IMR-90 (cell line): ENCODE results near the gene MRGPRX2. TPM values are rescaled to one million over a fixed set of nuclear protein-coding genes. Genes with fewer than 3 reads are reported as not detected.

ENCODE experiments used
- ATAC-seq: fragments of 200-7000 bp; cut with Tn5 transposase; 2 replicates; pipeline ENCODE4 v1.9.1; 2020; ENCODE audit warnings: low read depth, mild to moderate bottlenecking, moderate library complexity
- BruUV-seq: library from RNA; stranded (reverse); fragments of 400-500 nt; replicated peaks from 2 replicates; lab custom pipeline; 2021; lab: Mats Ljungman, UMichigan
- CTCF ChIA-PET: fragments of 300-600 bp; formaldehyde crosslinking; extraction: SDS; loops from one replicate; lab custom pipeline; 2021; ENCODE audit warnings: antibody characterized with exemption; lab: Yijun Ruan, JAX
- POLR2A ChIA-PET: fragments of 300-600 bp; sonication (Branson Sonifier 250); formaldehyde crosslinking; loops from one replicate; lab custom pipeline; 2022; ENCODE audit warnings: antibody characterized with exemption; ENCODE audit not compliant: unreplicated experiment; lab: Charles Lee
- DNase-seq: peaks from one replicate; pipeline ENCODE4 v3.0.0; 2013
- H2AFZ ChIP-seq: replicated peaks from 2 replicates; pipeline ENCODE3; 2013; ENCODE audit warnings: low read length, mild to moderate bottlenecking; ENCODE audit not compliant: poor library complexity
- H2AK5ac ChIP-seq: 2 replicates; pipeline ENCODE4 v1.6.1; 2013; ENCODE audit warnings: low read depth, low read length, inconsistent platforms
- H2AK9ac ChIP-seq: replicated peaks from 2 replicates; pipeline ENCODE3; 2013; ENCODE audit warnings: mild to moderate bottlenecking, low read depth, low read length, moderate library complexity; ENCODE audit not compliant: poor library complexity
- H2BK120ac ChIP-seq: 2 replicates; pipeline ENCODE4 v1.6.1; 2013; ENCODE audit warnings: low read depth, low read length, inconsistent platforms
- H2BK15ac ChIP-seq: 3 replicates; pipeline ENCODE4 v1.6.1; 2013; ENCODE audit warnings: low read depth, low read length, inconsistent platforms
- H2BK20ac ChIP-seq: 2 replicates; pipeline ENCODE4 v1.6.1; 2013; ENCODE audit warnings: low read depth, mild to moderate bottlenecking, inconsistent platforms, low read length, moderate library complexity
- H2BK5ac ChIP-seq: 2 replicates; pipeline ENCODE4 v1.6.1; 2013; ENCODE audit warnings: mild to moderate bottlenecking, low read depth, low read length, inconsistent platforms; ENCODE audit not compliant: poor library complexity, severe bottlenecking
- H3K14ac ChIP-seq: replicated peaks from 2 replicates; pipeline ENCODE4 v1.6.1; 2013; ENCODE audit warnings: low read depth, low read length, inconsistent platforms
- H3K18ac ChIP-seq: 2 replicates; pipeline ENCODE4 v1.6.1; 2013; ENCODE audit warnings: low read depth, low read length, control low read depth
- H3K23ac ChIP-seq: 2 replicates; pipeline ENCODE4 v1.6.1; 2013; ENCODE audit warnings: low read depth, low read length, inconsistent platforms
- H3K27ac ChIP-seq: 2 replicates; pipeline ENCODE4 v1.5.1; 2013; ENCODE audit warnings: mild to moderate bottlenecking, control low read depth, low read length; ENCODE audit not compliant: insufficient read depth
- H3K27me3 ChIP-seq: 2 replicates; pipeline ENCODE4 v1.6.1; 2013; ENCODE audit warnings: low read length; ENCODE audit not compliant: control insufficient read depth, insufficient read depth
- H3K36me3 ChIP-seq: 2 replicates; pipeline ENCODE4 v1.6.1; 2013; ENCODE audit warnings: low read length, mixed read lengths; ENCODE audit not compliant: control insufficient read depth, insufficient read depth
- H3K4ac ChIP-seq: 2 replicates; pipeline ENCODE4 v1.6.1; 2013; ENCODE audit warnings: low read depth, low read length, inconsistent platforms
- H3K4me1 ChIP-seq: 2 replicates; pipeline ENCODE4 v1.6.1; 2013; ENCODE audit warnings: low read length, mixed read lengths; ENCODE audit not compliant: control insufficient read depth, insufficient read depth
- H3K4me2 ChIP-seq: 2 replicates; pipeline ENCODE4 v1.6.1; 2013; ENCODE audit warnings: low read depth, mild to moderate bottlenecking, control low read depth, low read length, moderate library complexity
- H3K4me3 ChIP-seq: 2 replicates; pipeline ENCODE4 v1.5.1; 2013; ENCODE audit warnings: low read depth, mild to moderate bottlenecking, control low read depth, low read length, moderate library complexity; ENCODE audit not compliant: insufficient read depth
- H3K56ac ChIP-seq: 2 replicates; pipeline ENCODE4 v1.6.1; 2013; ENCODE audit warnings: low read length, inconsistent platforms; ENCODE audit not compliant: insufficient read depth; ENCODE audit errors: extremely low read depth
- H3K79me1 ChIP-seq, 2 experiments: 2 replicates each; pipeline ENCODE4 v1.6.1; 2013; ENCODE audit warnings: low read length in 2 of 2, inconsistent platforms in 1 of 2, low read depth in 1 of 2
- H3K9ac ChIP-seq: 2 replicates; pipeline ENCODE4 v1.6.1; 2013; ENCODE audit warnings: low read depth, low read length, control low read depth
- H3K9me1 ChIP-seq: 2 replicates; pipeline ENCODE4 v1.6.1; 2013; ENCODE audit warnings: low read length, inconsistent platforms; ENCODE audit not compliant: insufficient read depth
- H3K9me3 ChIP-seq: 2 replicates; pipeline ENCODE4 v1.6.1; 2013; ENCODE audit warnings: low read length; ENCODE audit not compliant: control insufficient read depth, insufficient read depth
- H4K20me1 ChIP-seq: 2 replicates; pipeline ENCODE4 v1.6.1; 2013; ENCODE audit warnings: low read length, inconsistent platforms; ENCODE audit not compliant: insufficient read depth
- H4K5ac ChIP-seq: 2 replicates; pipeline ENCODE4 v1.6.1; 2013; ENCODE audit warnings: mild to moderate bottlenecking, low read depth, low read length, control low read depth
- H4K8ac ChIP-seq, 2 experiments: 2 replicates each; pipeline ENCODE4 v1.6.1; 2013; ENCODE audit warnings: low read depth in 2 of 2, low read length in 2 of 2, control low read depth in 1 of 2, inconsistent platforms in 1 of 2
- H4K91ac ChIP-seq: 2 replicates; pipeline ENCODE4 v1.6.1; 2013; ENCODE audit warnings: low read depth, low read length, inconsistent platforms; ENCODE audit not compliant: insufficient read depth
- BHLHE40 ChIP-seq: fragments of 150-350 bp; IDR thresholded peaks from 2 replicates; pipeline ENCODE4 v1.6.1; 2016; ENCODE audit warnings: mild to moderate bottlenecking, low read depth, low read length
- CEBPB ChIP-seq: IDR thresholded peaks from 2 replicates; pipeline ENCODE4 v1.6.1; 2012; ENCODE audit warnings: low read depth, low read length, improper control_type of control experiment
- CHD1 ChIP-seq: IDR thresholded peaks from 2 replicates; pipeline ENCODE4 v1.6.1; 2012; ENCODE audit warnings: low read depth, low read length, improper control_type of control experiment
- CTCF ChIP-seq: conservative IDR thresholded peaks from 2 replicates; pipeline ENCODE4 v1.5.1; 2012; ENCODE audit warnings: mild to moderate bottlenecking, low read depth, low read length, improper control_type of control experiment
- ELK1 ChIP-seq: fragments of 150-350 bp; IDR thresholded peaks from 2 replicates; pipeline ENCODE4 v1.6.1; 2016; ENCODE audit warnings: low read depth, mild to moderate bottlenecking, low read length, moderate library complexity, borderline replicate concordance
- FOS ChIP-seq: fragments of 150-350 bp; IDR thresholded peaks from 2 replicates; pipeline ENCODE4 v1.6.1; 2016; ENCODE audit warnings: low read depth, low read length
- MAFK ChIP-seq: IDR thresholded peaks from 2 replicates; pipeline ENCODE4 v1.6.1; 2012; ENCODE audit warnings: low read depth, low read length, improper control_type of control experiment
- MAZ ChIP-seq: IDR thresholded peaks from 2 replicates; pipeline ENCODE4 v1.6.1; 2012; ENCODE audit warnings: low read depth, mild to moderate bottlenecking, low read length, improper control_type of control experiment, moderate library complexity, borderline replicate concordance
- MXI1 ChIP-seq: IDR thresholded peaks from 2 replicates; pipeline ENCODE4 v1.6.1; 2012; ENCODE audit warnings: low read depth, mild to moderate bottlenecking, low read length, moderate library complexity, borderline replicate concordance
- NFE2L2 ChIP-seq: fragments of 150-350 bp; IDR thresholded peaks from 2 replicates; pipeline ENCODE4 v1.6.1; 2016; ENCODE audit warnings: low read depth, mild to moderate bottlenecking, low read length
- POLR2A ChIP-seq: IDR thresholded peaks from 2 replicates; pipeline ENCODE4 v1.6.1; 2012; ENCODE audit warnings: mild to moderate bottlenecking, low read depth, low read length
- RAD21 ChIP-seq: IDR thresholded peaks from 2 replicates; pipeline ENCODE4 v1.6.1; 2012; ENCODE audit warnings: low read length, improper control_type of control experiment
- RCOR1 ChIP-seq: IDR thresholded peaks from 2 replicates; pipeline ENCODE4 v1.6.1; 2012; ENCODE audit warnings: mild to moderate bottlenecking, low read length, improper control_type of control experiment; ENCODE audit not compliant: insufficient replicate concordance
- RFX5 ChIP-seq: IDR thresholded peaks from 2 replicates; pipeline ENCODE4 v1.8.0; 2012; ENCODE audit warnings: low read depth, mild to moderate bottlenecking, low read length, moderate library complexity
- SMC3 ChIP-seq: fragments of 150-350 bp; IDR thresholded peaks from 2 replicates; pipeline ENCODE4 v1.6.1; 2016; ENCODE audit warnings: low read depth, mild to moderate bottlenecking, antibody characterized with exemption, low read length, moderate library complexity
- USF2 ChIP-seq: fragments of 150-350 bp; IDR thresholded peaks from 2 replicates; pipeline ENCODE4 v1.6.1; 2017; ENCODE audit warnings: mild to moderate bottlenecking, antibody characterized with exemption, low read length, low read depth
- WGBS, 2 experiments: methylation state at CpG; one replicate each; pipeline versions ENCODE4 v1.1.5 to v1.1.7; 2013; ENCODE audit warnings: missing lambda C conversion rate in 2 of 2; ENCODE audit not compliant: insufficient read length in 1 of 2; ENCODE audit errors: extremely low coverage in 2 of 2; 5-methylcytosine and 5-hydroxymethylcytosine counted together
- dilution Hi-C: fragments of 300-500 bp; cut with HindIII; formaldehyde crosslinking; loops from one replicate; pipeline ENCODE4 v1.14.3; 2018; ENCODE audit warnings: low sequenced_read_pairs; ENCODE audit not compliant: unreplicated experiment
- in situ Hi-C: fragments of 300-500 bp; cut with MboI; formaldehyde crosslinking; loops from 3 replicates; pipeline ENCODE4 v1.14.3; 2019; ENCODE audit warnings: low sequenced_read_pairs, inconsistent platforms, mixed read lengths
- intact Hi-C: fragments of 100-400 bp; cut with micrococcal nuclease; formaldehyde crosslinking; loops from 2 replicates; pipeline ENCODE4 v1.10.0; 2022
- polyA plus RNA-seq, 3 experiments: library from polyadenylated mRNA; depleted of rRNA; stranded (reverse); fragments of >200 nt; gene quantifications; 2 replicates each; pipeline ENCODE4 v1.2.3, GENCODE V29; 2012; ENCODE audit warnings: low replicate concordance in 1 of 3
- total RNA-seq: library from RNA; depleted of rRNA; stranded (reverse); fragments of >200 nt; gene quantifications from 2 replicates; pipeline ENCODE4 v1.2.3, GENCODE V29; 2012

The MRGPRX2 gene
- total and polyA plus RNA-seq, 2 of the 4 experiments (the other 2 are of a cell fraction) = not detected

- Histone ChIP-seq H3K56ac (no peak overlapping the region), H2BK20ac (no peak overlapping the region), H3K18ac (no peak overlapping the region), H2BK15ac (no peak overlapping the region), H3K79me1 (no peaks in the 10 kb centered on the region), H3K9me3 (no peaks in the 10 kb centered on the region), H4K20me1 (no peaks in the 10 kb centered on the region), H2BK120ac (no peak overlapping the region), H4K8ac (no peak overlapping the region), H3K27ac (no peak overlapping the region), H3K4me2 (no peak overlapping the region), H3K4ac (no peak overlapping the region), H4K91ac (no peak overlapping the region), H2AFZ (no peak overlapping the region), H2AK5ac (no peak overlapping the region), H3K27me3 (peaks cover 5% of the 10 kb centered on the region), H3K9me1 (no peaks in the 10 kb centered on the region), H3K23ac (no peak overlapping the region), H3K4me1 (no peaks in the 10 kb centered on the region), H3K9ac (no peak overlapping the region), H3K4me3 (no peak overlapping the region), H2BK5ac (no peak overlapping the region), H2AK9ac (no peak overlapping the region), H3K36me3 (no peaks in the 10 kb centered on the region), H3K14ac (no peak overlapping the region), H4K5ac (no peak overlapping the region)
- ChIA-PET POLR2A (no interaction called here), CTCF (no interaction called here)
- dilution Hi-C loops (no loop called here), intact Hi-C loops (no loop called here), in situ Hi-C loops (no loop called here)
- DNase-seq = no peak
- ATAC-seq = no peak
- TF ChIP-seq USF2 (no peak), MAZ (no peak), SMC3 (no peak), POLR2A (no peak), NFE2L2 (no peak), CTCF (no peak), RFX5 (no peak), RCOR1 (no peak), RAD21 (no peak), CEBPB (no peak), FOS (no peak), BHLHE40 (no peak), ELK1 (no peak), CHD1 (no peak), MAFK (no peak), MXI1 (no peak)
- no CpG with 5 or more reads among the region's 1 CpG for WGBS, 2 experiments
- no TSS peak for BruUV-seq
Observed at GRCh38 chr11:19053909-19054308, 6.6 kb downstream of the MRGPRX2 start.
